LHCN-M2 (cell line): ENCODE data around the gene CTBP2. TPM values are rescaled to one million over a fixed set of nuclear protein-coding genes. Genes with fewer than 3 reads are reported as not detected.
"Not testable (repeated sequence)": the region's sequence is repeated elsewhere in the genome, so short reads cannot be mapped to it uniquely, and the experiment has no call there.

Source experiments
- DNase-seq: peaks from one replicate; pipeline ENCODE4 v3.0.0-alpha.2; 2012; ENCODE audit warnings: low read depth
- total RNA-seq: library from RNA; depleted of rRNA; stranded (reverse); fragments of >200 nt; gene quantifications from 2 replicates; pipeline ENCODE4 v1.2.3, GENCODE V29; 2014

CTBP2 gene
- total RNA-seq, 1 experiment from 2014 or later, result 51.1 TPM

- DNase-seq, result no peak
These were observed 26.2 kb upstream of the CTBP2 start for GRCh38 chr10:125186431-125187170.

DNA sequence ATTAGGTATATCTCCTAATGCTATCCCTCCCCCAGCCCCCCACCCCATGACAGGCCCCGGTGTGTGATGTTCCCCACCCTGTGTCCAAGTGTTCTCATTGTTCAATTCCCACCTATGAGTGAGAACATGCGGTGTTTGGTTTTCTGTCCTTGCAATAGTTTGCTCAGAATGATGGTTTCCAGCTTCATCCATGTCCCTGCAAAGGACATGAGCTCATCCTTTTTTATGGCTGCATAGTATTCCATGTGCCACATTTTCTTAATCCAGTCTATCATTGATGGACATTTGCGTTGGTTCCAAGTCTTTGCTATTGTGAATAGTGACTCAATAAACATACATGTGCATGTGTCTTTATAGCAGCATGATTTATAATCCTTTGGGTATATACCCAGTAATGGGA lies 18.7 kb upstream of the CTBP2 start:
- not testable (repeated sequence) for DNase-seq

DNA sequence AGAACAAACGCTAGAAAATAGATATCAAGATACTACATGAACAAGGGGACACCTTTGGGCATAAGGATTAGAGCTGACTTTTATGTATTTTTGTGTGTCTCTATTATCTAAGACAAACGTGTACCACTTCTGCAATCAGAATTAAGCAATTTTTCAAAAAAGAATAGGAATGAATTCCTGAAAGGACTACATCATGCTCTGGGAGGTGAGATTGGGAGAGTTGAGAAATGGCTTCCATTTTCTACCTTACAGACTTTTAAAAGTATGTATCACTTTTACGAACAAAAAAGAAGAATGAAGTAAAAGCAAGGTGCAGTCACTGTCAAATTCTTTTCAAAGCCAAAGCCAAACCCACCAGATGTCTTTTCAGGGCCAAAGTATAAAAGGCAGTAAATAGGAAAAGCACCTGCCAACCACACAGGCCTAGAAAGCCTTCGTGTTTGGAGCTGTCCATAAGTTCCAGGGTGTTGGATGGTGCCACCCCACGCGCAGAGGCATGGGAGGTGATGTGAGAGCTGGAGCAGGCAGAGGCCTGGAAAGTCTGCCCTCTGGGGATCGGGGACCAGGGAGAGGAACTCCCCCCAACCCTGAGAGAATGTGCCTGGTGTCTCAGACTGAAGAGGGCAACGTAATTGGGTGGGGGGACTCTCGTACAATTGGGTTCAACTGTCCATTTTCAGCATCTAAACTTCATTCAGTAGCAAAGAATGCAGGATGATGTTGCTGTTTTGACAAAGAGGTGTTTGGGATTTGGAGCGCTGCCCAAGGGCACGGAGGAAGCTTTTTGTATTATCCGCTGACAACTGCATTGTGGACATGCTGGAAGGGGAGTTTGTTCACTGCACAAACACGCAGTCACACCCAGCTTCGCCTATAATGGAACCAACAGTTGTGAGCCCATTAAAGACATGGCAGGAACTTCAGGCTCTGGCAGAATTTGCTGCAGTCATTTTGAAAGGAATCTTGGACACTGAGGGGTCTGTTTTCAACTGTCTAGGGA lies 17.6 kb upstream of the CTBP2 start:
- DNase-seq, result no peak

GRCh38 chr10:125175807-125176206 lies 15.4 kb upstream of the CTBP2 start:
- DNase-seq, result no peak

GRCh38 chr10:125174360-125174759 lies 14.0 kb upstream of the CTBP2 start:
- no peak for DNase-seq

DNA sequence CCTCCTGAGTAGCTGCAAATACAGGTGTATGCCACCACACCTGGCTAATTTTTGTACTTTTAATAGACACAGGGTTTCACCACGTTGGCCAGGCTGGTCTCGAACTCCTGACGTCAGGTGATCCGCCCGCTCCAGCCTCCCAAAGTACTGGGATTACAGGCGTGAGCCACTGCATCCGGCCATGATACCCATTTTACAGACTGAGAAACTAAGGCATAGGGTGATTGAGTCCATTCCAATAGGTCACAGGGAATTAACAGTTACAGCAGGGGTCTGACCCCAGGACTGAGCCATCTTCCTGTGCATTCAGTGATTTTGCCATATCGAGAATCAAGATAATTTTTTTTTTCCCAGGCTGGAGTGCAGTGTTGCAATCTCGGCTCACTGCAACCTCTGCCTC lies 12.3 kb upstream of the CTBP2 start:
- no peak for DNase-seq

DNA sequence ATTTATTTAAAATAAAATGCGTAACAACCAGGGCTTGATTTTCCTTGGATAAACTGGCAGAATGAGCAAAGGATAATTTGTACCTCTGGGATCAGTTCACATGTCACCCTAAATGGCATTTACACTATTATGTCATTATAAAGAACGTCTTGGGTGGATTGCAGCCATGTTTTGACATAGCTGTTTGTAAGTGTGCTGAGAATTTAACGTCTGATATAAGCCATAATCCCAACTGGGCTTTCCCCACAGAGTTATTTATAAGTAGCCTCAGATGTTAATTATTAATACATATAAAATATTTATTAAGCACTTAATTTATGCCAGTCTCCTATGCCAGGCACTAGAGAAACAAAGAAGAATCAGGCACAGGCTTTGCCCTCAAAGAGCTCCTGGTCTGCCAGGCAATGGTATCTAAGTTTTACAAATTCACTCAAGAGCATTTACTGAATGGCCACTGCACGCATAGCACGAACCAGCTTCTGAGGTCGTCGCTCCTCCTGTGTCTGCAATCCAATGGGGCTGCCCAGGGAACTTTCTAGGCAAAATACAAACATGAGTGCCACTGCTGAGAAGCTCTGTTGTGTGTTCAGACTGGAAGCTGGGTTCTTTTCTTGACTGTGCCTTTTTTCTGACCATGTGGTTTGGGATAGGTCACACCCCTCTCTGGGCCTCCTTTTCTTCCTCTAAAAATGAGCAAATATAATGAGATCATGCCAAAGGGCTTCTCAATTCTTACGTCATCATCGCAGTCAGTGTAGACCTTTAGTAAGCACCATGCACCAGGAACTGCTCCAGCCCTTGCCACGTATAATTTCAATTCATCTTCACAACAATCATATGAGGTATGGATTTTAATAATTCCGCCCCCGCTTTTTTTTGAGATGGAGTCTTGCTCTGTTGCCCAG lies 11.3 kb upstream of the CTBP2 start:
- no peak for DNase-seq

GRCh38 chr10:125169915-125170314 lies 9.6 kb upstream of the CTBP2 start:
- no peak for DNase-seq

DNA sequence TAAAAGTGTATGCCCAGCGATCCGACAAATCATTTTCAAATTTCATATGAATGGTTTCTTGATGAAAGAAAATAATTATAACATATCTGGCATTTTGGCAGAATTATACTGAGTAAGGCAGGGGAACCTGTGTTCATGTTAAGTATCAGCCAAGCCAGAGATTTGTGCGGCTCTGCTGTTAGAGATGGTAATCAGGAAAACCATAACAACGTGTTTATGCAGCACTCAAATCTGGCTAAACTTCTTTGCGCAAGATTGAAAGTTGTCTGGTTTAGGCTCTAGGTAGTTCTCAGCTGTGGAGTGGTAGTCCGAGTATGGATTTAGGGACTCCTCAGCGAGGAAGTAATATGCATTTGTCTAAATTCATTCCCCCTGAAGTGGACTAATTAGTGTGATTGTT lies 8.9 kb upstream of the CTBP2 start:
- no peak for DNase-seq

DNA sequence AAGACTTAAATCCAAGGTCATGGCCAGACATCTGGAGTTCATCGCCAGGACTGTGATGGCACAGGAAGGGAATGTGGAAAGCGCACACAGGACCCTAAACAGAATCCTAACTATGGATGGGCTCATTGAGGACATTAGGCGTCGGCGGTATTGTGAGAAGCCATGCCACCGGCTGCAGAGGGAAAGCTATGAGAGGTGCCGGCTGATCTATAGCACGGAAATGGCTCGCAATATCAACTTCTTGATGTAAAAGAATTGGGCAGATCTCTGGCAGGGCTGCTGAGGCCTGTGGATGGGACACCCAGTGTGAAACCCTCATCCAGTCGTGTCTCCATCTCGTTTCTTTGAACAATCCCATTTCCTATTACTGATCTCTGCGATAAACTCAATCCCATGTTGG lies 6.3 kb upstream of the CTBP2 start:
- DNase-seq, result no peak

DNA sequence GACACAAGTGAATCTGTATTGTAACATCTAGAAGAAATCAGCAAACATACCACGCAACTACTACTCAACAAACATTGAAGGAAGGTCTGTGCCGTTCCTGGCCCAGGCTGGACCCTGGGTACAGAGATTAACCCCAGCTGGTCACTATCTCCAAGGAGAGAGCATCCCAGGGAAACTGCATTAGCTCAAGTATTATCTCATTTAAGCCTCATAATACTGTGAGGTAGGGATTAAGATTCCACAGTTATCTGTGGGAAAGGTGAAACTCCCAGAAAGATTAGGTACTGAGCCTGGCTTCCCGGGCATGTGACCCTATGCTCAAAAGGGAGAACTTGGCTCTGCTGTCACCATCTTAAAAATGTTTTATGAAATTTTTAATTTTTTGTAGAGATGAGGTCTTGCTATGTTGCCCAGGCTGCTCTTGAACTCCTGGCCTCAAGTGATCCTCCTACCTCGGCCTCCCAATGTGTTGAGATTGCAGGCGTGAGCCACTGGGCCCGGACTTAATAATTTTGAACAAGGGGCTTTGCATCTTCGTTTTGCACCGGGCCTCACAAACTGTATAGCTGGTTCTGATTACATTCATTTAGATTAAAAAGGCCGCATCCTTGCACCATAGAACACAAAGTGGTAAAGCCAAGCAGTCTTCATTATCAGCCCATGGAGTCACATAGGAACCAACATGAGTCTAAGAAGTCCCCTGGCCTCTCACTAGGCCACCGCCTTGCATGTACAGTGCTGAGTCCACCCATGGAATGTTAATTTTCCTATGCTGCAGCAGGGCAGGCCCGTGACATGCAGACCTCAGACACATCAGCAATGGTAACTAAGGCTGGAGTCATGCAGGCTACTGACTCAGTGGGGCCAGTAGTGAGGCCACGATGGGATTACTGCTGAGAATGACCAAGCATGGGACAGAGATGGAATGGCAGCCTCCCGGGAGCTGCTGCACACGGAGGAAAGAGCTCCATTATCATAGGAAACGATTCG lies 5.5 kb upstream of the CTBP2 start:
- no peak for DNase-seq

DNA sequence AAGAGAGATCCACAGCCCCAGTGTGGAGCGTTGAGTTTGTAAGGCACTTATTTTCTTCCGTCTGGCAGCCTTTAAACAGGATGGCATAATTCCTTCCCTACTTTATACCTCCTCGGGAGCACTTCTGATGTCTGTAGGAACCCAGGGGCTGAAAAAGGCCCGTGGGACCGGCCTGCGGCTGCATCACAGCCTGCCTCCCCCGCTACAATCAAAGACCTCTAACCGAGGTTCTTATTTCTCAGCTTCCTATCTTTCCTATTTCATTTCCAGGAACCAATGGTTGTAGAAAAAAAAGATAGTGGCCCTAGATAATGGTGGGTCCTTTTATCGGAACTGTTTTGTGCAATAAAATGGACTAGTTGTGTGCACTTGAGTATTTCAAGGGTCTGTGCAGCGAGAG lies 4.1 kb upstream of the CTBP2 start:
- DNase-seq, result no peak

GRCh38 chr10:125163803-125164202 lies 3.4 kb upstream of the CTBP2 start:
- DNase-seq, result no peak

GRCh38 chr10:125163312-125163711 lies 2.9 kb upstream of the CTBP2 start:
- DNase-seq, result not testable (repeated sequence)

- DNase-seq, result no peak
These were observed 2.0 kb upstream of the CTBP2 start for GRCh38 chr10:125162120-125162931.

DNA sequence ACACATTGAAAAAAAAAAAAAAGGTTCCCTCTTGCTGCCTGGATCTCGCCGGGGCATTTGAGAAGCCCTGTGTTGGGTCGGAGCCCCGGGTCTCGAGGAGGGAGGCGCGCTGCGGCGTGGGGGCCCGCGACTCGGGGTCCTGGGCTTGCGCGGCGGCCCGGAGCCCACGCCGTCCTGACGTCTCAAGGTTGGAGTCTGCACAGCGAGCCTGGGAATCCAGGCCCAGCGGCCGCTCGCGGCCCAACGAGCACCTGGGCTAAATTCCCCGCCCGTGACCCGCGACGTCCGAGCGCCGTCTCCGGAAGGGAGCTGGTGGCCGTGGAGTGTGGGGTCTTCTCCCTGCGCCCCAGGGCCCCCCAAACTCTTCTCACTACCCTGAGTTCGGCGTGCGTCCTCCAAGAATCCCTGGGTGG lies 1.4 kb upstream of the CTBP2 start:
- no peak for DNase-seq

DNA sequence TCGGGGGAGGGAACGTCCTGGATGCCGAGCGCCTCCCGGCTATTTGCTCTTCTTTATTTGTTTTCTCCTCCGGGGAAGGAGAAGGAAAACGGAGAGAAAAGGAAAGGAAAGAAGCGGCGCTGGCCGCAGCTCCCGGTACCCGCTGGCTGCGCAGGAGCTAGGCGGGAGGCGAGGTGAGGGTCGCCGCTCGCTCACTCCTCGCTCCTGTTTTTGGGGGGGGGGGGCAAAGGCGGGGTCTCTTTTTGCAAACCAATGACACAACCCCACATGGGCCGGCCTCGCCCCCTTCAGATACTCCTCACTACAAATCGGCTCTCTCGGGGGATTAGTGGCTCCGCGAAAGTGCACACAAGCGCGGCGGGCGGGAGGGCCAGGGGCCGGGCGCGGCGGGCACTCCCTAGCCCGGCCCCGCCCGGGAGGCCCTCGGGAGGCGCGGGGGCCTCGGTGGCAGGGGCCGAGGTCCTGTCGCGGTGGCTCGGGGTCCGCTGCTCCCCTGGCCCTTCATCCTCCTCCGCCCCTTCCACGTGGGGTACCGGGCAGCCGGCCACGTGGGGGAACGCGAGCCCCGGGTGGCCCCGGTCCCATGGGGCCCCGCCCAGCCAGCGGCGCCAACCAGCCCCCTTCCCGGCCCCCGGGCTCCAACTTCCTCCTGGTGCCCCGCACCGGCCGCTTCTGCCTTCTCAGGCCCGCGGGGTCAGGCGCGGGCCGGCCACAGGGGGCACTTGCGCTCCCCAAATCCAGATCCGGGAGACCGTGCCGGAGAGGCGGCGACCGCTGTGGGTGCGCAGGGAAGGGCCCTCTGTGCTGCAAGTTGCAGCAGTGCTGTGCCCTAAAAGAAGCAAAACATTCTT lies 718 bp upstream of the CTBP2 start:
- DNase-seq, result peak; percentile 85

GRCh38 chr10:125159486-125159931 lies 854 bp downstream of the CTBP2 start:
- no peak for DNase-seq
